Urinary bladder (tissue), 4 donors: ENCODE data around the gene ROBO1. TPM values are rescaled to one million over a fixed set of nuclear protein-coding genes. Genes with fewer than 3 reads are reported as not detected.

Source experiments
- DNase-seq: peaks from one replicate; pipeline ENCODE4 v3.0.0-alpha.2; 2015; ENCODE audit errors: extremely low spot score
- H3K27ac ChIP-seq: one replicate; pipeline ENCODE4 v1.5.1; 2013; ENCODE audit warnings: low read depth, mild to moderate bottlenecking, moderate library complexity
- H3K36me3 ChIP-seq: one replicate; pipeline ENCODE4 v1.6.1; 2013; ENCODE audit warnings: mild to moderate bottlenecking, moderate library complexity; ENCODE audit not compliant: insufficient read depth
- H3K4me1 ChIP-seq: one replicate; pipeline ENCODE4 v1.6.1; 2013; ENCODE audit warnings: mild to moderate bottlenecking, moderate library complexity; ENCODE audit not compliant: insufficient read depth
- H3K4me3 ChIP-seq: one replicate; pipeline ENCODE4 v1.5.1; 2013; ENCODE audit warnings: low read depth, low read length
- WGBS: extraction: QIAGEN DNeasy Blood & Tissue Kit; methylation state at CpG from one replicate; pipeline ENCODE4 v1.1.7; 2013; 5-methylcytosine and 5-hydroxymethylcytosine counted together
- polyA plus RNA-seq: library from polyadenylated mRNA; stranded (reverse); fragments of 200-250 nt; gene quantifications from one replicate; pipeline ENCODE4 v1.2.3, GENCODE V29; 2013
- total RNA-seq: library from RNA; depleted of rRNA; stranded (reverse); fragments of >200 nt; gene quantifications from one replicate; pipeline ENCODE4 v1.2.3, GENCODE V29; 2014
- donor health status: healthy with polysubstance abuse.
- donor health status: healthy.

ROBO1 gene
- total and polyA plus RNA-seq, 2 donors, result 14.0 to 67.0 TPM

DNA sequence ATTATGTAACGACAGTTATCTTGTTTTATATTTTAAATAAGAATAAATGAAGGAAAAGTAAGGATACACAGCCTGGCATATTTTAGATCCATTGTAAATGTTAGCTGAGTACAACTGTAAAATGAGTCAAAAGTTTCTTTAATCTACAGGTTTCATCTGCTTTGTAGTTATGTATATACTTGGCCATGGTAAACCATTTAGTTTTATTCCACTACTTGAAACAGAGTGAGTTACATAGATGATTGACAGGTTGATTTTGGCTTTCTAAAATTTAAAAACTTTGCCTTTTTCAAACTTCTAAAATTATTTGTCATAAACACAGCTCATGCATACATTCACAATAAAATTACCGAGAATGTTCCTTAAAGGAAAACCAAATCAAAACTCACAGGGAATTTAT is 371.2 kb downstream of the ROBO1 start:
- H3K27ac ChIP-seq, result no peak overlapping the region
- H3K4me3 ChIP-seq, result no peak overlapping the region
- DNase-seq, result no peak
- 88% methylated on average over 2 of the region's 2 CpGs for WGBS
- no peaks in the 10 kb centered on the region for H3K4me1 ChIP-seq
- no peaks in the 10 kb centered on the region for H3K36me3 ChIP-seq

DNA sequence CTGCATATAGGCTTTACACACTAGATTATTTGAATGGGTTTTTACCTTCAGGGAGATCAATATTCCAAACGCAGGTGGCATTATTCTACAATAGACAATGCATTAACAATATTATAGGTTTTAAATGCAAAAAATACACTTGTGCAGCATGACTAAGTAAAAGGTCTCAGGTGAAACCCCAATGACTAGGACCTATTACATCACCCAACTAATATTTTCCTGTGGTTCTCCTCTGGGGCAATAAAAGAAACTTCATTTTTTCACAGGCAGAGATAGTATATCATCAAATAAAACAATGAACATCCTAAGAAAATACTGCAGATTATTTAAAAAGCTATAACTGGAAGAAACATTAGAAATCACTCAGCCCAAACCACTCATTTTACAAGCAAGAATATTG is 375.3 kb downstream of the ROBO1 start:
- Histone ChIP-seq H3K36me3 (no peaks in the 10 kb centered on the region), H3K4me3 (no peak overlapping the region), H3K4me1 (no peaks in the 10 kb centered on the region), H3K27ac (no peak overlapping the region)
- 91% methylated on average over 1 of the region's 1 CpG for WGBS
- no peak for DNase-seq

- 91% methylated on average over 2 of the region's 2 CpGs for WGBS
These were observed 377.4 kb downstream of the ROBO1 start for GRCh38 chr3:79390352-79390751.

GRCh38 chr3:79385211-79385610 is 382.6 kb downstream of the ROBO1 start:
- WGBS, result 72% methylated on average over 3 of the region's 3 CpGs

More at GRCh38 chr3:79390352-79390751, 377.4 kb downstream of the ROBO1 start:
- no peak overlapping the region for H3K4me3 ChIP-seq
- no peaks in the 10 kb centered on the region for H3K36me3 ChIP-seq
- no peak overlapping the region for H3K27ac ChIP-seq
- H3K4me1 ChIP-seq, result no peaks in the 10 kb centered on the region
- DNase-seq, result no peak

GRCh38 chr3:79383402-79384012 is 384.3 kb downstream of the ROBO1 start:
- Histone ChIP-seq H3K4me1 (no peaks in the 10 kb centered on the region), H3K36me3 (no peaks in the 10 kb centered on the region), H3K4me3 (no peak overlapping the region), H3K27ac (no peak overlapping the region)
- WGBS, result 36% methylated on average over 3 of the region's 3 CpGs
- no peak for DNase-seq

More at GRCh38 chr3:79385211-79385610, 382.6 kb downstream of the ROBO1 start:
- no peaks in the 10 kb centered on the region for H3K36me3 ChIP-seq
- H3K4me1 ChIP-seq, result no peaks in the 10 kb centered on the region
- H3K27ac ChIP-seq, result no peak overlapping the region
- DNase-seq, result no peak
- no peak overlapping the region for H3K4me3 ChIP-seq

DNA sequence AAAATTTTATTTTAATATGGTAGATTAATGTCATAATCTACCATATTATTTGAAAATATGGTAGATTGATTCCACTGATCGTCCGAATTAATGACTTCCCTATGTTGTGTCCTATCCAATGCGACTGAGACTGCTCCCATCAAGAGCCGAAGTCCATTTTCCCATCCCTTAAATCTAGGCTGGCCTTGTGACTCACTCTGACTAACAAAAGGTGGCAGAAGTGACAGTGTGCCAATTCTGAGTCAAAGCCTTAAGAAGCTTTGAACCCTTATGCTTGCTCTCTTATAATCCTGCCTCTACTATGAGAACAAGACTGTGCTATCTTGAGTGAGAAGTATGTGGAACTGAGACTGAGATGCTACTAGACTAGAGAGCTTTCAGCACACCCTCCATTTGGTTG is 387.2 kb downstream of the ROBO1 start:
- 96% methylated on average over 4 of the region's 4 CpGs for WGBS
- Histone ChIP-seq H3K27ac (no peak overlapping the region), H3K4me3 (no peak overlapping the region), H3K4me1 (no peaks in the 10 kb centered on the region), H3K36me3 (no peaks in the 10 kb centered on the region)
- DNase-seq, result no peak

DNA sequence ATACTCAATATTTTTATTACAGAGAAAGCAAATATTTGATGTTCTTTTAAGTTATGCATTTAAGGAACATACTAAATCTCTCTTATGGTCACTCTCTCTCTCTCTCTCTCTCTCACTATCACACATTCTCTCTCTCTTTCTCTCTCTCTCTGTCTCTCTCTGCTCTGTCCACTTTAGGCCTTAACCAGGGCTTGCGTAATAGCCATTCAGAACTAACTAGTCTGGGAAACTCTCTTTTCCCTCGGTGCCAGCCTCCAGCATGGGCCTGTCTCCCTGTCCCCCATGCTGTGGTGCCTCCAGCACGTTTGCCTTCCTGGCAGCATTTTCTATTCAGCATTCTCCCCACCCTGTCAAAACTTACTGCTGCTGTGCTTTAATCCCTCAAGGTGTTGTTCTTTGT is 389.7 kb downstream of the ROBO1 start:
- no peak overlapping the region for H3K27ac ChIP-seq
- H3K36me3 ChIP-seq, result no peaks in the 10 kb centered on the region
- WGBS, result 69% methylated on average over 3 of the region's 3 CpGs
- no peaks in the 10 kb centered on the region for H3K4me1 ChIP-seq
- H3K4me3 ChIP-seq, result no peak overlapping the region
- no peak for DNase-seq

DNA sequence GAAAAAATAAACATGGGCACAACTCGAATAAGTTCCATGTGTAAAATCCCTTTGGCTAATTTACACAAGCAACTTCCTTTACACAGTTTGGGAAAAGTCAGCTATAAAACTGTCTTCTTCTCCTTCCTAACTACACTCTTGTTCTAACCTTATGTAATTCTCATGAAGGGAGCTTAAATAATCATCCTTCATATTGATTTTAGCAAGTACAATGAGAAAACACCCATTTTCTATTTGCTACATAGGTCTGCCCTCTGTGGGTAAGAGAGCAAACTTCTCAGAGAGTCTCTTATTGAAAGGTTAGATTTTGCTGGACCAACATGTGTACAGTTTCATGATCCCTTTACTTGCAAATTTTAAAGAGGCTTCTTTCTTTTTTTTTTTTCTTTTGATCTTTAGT is 398.5 kb downstream of the ROBO1 start:
- 19% methylated on average over 1 of the region's 1 CpG for WGBS
- H3K4me3 ChIP-seq, result no peak overlapping the region
- H3K36me3 ChIP-seq, result no peaks in the 10 kb centered on the region
- DNase-seq, result no peak
- no peaks in the 10 kb centered on the region for H3K4me1 ChIP-seq
- H3K27ac ChIP-seq, result no peak overlapping the region

DNA sequence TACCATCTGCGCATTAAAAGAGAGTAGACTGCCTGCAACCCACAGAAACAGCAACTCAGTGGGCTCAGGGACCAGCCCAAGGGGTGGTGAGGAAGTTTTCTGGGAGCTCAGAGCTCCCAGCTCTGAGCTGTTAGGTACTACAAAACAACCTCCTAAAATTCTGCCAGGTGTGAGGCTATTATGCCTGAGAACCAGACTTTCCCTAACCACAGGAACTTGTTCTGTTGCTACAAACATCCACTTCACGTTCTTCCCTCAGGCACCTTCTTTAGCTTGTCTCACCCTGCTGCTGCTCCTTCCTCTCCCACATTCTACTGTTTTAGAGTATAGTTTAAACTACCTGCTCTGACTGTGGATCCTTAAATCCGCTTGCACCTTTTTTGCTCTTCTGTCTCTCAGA is 399.4 kb downstream of the ROBO1 start:
- Histone ChIP-seq H3K4me3 (no peak overlapping the region), H3K36me3 (no peaks in the 10 kb centered on the region), H3K27ac (no peak overlapping the region), H3K4me1 (no peaks in the 10 kb centered on the region)
- DNase-seq, result no peak
- 77% methylated on average over 3 of the region's 3 CpGs for WGBS

DNA sequence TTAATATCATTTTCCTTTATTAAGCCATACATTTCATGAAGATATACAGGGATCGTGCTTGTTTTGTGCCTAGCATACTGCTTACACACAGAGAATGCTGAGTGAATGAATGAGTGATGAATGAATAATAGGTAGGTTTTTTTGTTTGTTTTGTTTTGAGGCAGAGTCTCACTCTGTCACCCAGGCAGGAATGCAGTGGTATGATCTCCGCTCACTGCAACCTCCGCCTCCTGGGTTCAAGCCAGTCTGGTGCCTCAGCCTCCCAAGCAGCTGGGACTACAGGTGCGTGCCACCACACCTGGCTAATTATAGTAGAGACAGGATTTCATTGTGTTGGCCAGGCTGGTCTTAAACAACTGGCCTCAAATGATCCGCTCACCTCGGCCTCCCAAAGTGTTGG is 400.0 kb downstream of the ROBO1 start:
- Histone ChIP-seq H3K4me1 (no peaks in the 10 kb centered on the region), H3K27ac (no peak overlapping the region), H3K4me3 (no peak overlapping the region), H3K36me3 (no peaks in the 10 kb centered on the region)
- DNase-seq, result no peak
- 97% methylated on average over 6 of the region's 6 CpGs for WGBS

DNA sequence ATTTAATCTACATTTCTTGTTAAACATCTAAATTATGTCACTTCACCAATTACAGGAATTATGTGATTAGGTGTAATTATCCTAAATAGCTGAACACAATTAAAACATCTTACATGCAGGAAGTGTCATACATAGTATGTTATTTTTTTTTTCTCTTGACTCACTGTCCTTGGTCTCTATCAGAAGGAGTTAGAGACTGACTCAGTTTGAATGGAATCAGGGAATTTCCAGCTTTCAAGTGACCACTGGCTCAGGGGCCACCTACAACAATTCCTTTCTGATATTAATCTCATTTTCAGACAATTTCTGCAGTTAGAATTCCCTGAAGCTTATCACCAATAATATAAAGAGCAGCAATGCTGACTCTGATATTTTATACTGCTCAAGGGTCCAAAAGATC is 400.7 kb downstream of the ROBO1 start:
- H3K4me3 ChIP-seq, result no peak overlapping the region
- no peak overlapping the region for H3K27ac ChIP-seq
- H3K4me1 ChIP-seq, result no peaks in the 10 kb centered on the region
- no peaks in the 10 kb centered on the region for H3K36me3 ChIP-seq
- no peak for DNase-seq

DNA sequence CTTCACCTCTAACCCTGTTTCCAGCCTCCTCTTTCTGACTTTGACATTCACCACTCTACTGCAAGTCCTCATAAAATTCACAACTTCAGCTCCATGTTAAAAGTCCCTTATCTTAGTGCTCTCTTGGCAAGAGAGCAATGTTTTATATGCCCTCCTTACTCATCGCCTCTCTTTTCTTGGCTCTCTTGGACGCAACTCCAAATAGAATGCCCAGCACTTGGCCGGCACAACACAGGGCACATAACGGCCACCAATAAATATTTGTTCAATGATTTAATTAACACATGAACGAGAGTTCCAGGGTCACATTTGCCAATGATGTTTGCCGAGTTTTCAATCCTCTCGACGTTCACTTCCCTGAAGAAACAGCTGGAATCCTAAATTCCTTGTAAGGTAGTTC is 401.4 kb downstream of the ROBO1 start:
- DNase-seq, result no peak
- H3K4me3 ChIP-seq, result no peak overlapping the region
- no peaks in the 10 kb centered on the region for H3K36me3 ChIP-seq
- WGBS, result 46% methylated on average over 8 of the region's 8 CpGs
- no peak overlapping the region for H3K27ac ChIP-seq
- H3K4me1 ChIP-seq, result no peaks in the 10 kb centered on the region

DNA sequence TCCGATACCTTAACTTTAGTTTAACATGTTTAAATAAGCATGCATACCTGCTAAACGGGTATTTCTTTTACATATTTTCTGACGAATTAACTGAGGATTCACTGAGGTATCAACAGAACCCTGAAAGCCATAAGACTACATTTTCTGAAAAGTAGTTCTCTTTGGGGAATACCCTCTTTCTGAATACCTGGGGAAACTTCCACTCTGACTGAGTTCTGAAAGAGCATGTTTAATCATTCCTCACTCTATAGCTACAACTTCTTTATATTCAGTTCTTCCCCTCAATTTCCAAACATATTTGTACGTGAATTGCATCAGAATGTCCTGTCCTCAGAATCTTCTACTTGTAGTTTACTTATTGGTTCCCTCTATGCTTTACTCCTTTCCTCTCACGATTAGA is 403.0 kb downstream of the ROBO1 start:
- H3K4me3 ChIP-seq, result no peak overlapping the region
- WGBS, result 88% methylated on average over 5 of the region's 5 CpGs
- no peaks in the 10 kb centered on the region for H3K36me3 ChIP-seq
- no peak for DNase-seq
- H3K4me1 ChIP-seq, result no peaks in the 10 kb centered on the region
- no peak overlapping the region for H3K27ac ChIP-seq

GRCh38 chr3:79362571-79363270 is 405.1 kb downstream of the ROBO1 start:
- Histone ChIP-seq H3K4me1 (no peaks in the 10 kb centered on the region), H3K4me3 (no peak overlapping the region), H3K27ac (no peak overlapping the region), H3K36me3 (no peaks in the 10 kb centered on the region)
- 36% methylated on average over 3 of the region's 3 CpGs for WGBS
- DNase-seq, result no peak
